GM19324 (cell line): Measurements from ENCODE around the gene IPO4.
"Not testable (repeated sequence)": the region's sequence is repeated elsewhere in the genome, so short reads cannot be mapped to it uniquely, and the experiment has no call there.

Experiments used
- ATAC-seq: cut with Tn5 transposase; IDR thresholded peaks from one replicate; pipeline ENCODE4 v1.9.1; 2021; ENCODE audit warnings: mild to moderate bottlenecking, moderate library complexity; ENCODE audit not compliant: unreplicated experiment, low FRiP score

The IPO4 gene

GRCh38 chr14:24188251-24189058 lies at the start of gene IPO4:
Gene IPO4 (minus strand): TSS chr14:24188816. CDS start chr14:24188787, 29 bp downstream.
- peak; percentile 78 for ATAC-seq

GRCh38 chr14:24238123-24238522 lies 49.5 kb upstream of the IPO4 start:
- ATAC-seq = no peak

- ATAC-seq = no peak
Observed at GRCh38 chr14:24237463-24237955, 48.9 kb upstream of the IPO4 start.

GRCh38 chr14:24236689-24237462 lies 48.3 kb upstream of the IPO4 start:
- ATAC-seq = no peak

- no peak for ATAC-seq
Observed at GRCh38 chr14:24235804-24236688, 47.4 kb upstream of the IPO4 start.

- ATAC-seq = no peak
Observed at GRCh38 chr14:24234095-24235005, 45.7 kb upstream of the IPO4 start.

GRCh38 chr14:24233538-24233866 lies 44.9 kb upstream of the IPO4 start:
- ATAC-seq = no peak

GRCh38 chr14:24232645-24233537 lies 44.3 kb upstream of the IPO4 start, which contains the start of gene GMPR2:
Gene GMPR2 (plus strand): TSS chr14:24232929. CDS start chr14:24233254, 325 bp downstream.
- ATAC-seq = peak; percentile 52

- ATAC-seq = peak; percentile 77
Observed at GRCh38 chr14:24232121-24232644, 43.6 kb upstream of the IPO4 start, which contains the start of gene NEDD8. Gene NEDD8 (minus strand): TSS chr14:24232367. CDS start chr14:24232267, 100 bp downstream.

- ATAC-seq = no peak
Observed at GRCh38 chr14:24231263-24232120, 42.9 kb upstream of the IPO4 start.

GRCh38 chr14:24228902-24229301 lies 40.3 kb upstream of the IPO4 start:
- ATAC-seq = no peak

- no peak for ATAC-seq
Observed at GRCh38 chr14:24226473-24226872, 37.9 kb upstream of the IPO4 start.

GRCh38 chr14:24224618-24225071 lies 36.0 kb upstream of the IPO4 start:
- no peak for ATAC-seq

GRCh38 chr14:24222987-24223386 lies 34.4 kb upstream of the IPO4 start:
- not testable (repeated sequence) for ATAC-seq

- ATAC-seq = no peak
Observed at GRCh38 chr14:24219521-24219920, 30.9 kb upstream of the IPO4 start.

- no peak for ATAC-seq
Observed at GRCh38 chr14:24219080-24219479, 30.5 kb upstream of the IPO4 start.

- not testable (repeated sequence) for ATAC-seq
Observed at GRCh38 chr14:24216876-24217275, 28.3 kb upstream of the IPO4 start.
